ENCODE measurements around the gene PAK5. TPM values are rescaled to one million over a fixed set of nuclear protein-coding genes. Genes with fewer than 3 reads are reported as not detected.

Gene PAK5
- polyA plus RNA-seq, 1 of the 3 experiments (the other 2 are of a cell fraction) = 0.03 TPM

DNA sequence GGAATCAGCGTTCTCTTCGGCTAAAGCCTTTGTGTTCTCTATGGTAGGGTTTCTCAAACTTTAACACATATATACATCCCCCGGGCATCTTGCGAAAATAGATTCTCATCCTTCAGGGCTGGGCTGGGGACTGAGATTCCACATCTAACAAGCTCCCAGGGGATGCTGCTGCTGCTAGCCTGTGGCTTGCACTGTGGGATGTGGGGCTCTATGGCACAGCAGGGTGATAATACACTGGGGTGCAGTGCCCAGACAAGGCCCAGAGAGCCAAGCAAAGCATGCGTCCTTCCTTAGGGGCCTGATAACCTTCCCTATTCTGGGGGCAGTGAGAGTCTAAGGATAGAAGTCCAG, 222.4 kb downstream of the PAK5 start:
- POLR2A ChIA-PET = no interaction called here
- Histone ChIP-seq H3K9me3 (no peaks in the 10 kb centered on the region), H4K20me1 (ENCODE audit: insufficient read depth) (no peaks in the 10 kb centered on the region), H3K79me2 (ENCODE audit: insufficient read depth) (no peaks in the 10 kb centered on the region), H2AFZ (ENCODE audit: low read depth) (no peak overlapping the region), H3K4me1 (ENCODE audit: control insufficient read depth in 1 of 2, insufficient read depth in 2 of 2, low read depth in 1 of 2, low read length in 1 of 2) (peaks cover 0 to 8% of the 10 kb centered on the region in 2 experiments; a peak in 2 of 4 replicates), H3F3A (replicated peaks; ENCODE audit: insufficient read depth) (no peaks in the 10 kb centered on the region), H3K36me3 (replicated peaks in 1 of 2; ENCODE audit: control insufficient read depth in 1 of 2, insufficient read depth in 2 of 2, low read length in 1 of 2) (no peaks in the 10 kb centered on the region), H3K4me2 (no peak overlapping the region), H3K9me2 (no peaks in the 10 kb centered on the region), H3K9ac (no peak overlapping the region), H3K27me3 (ENCODE audit: insufficient read depth) (no peaks in the 10 kb centered on the region), H3K4me3 (ENCODE audit: low read depth in 2 of 2, low read length in 1 of 2) (no peak overlapping the region), H3K27ac (ENCODE audit: low read depth in 2 of 2, low read length in 1 of 2) (no peak overlapping the region)
- CTCF ChIA-PET = interaction anchor here (0.6 to 6.8 kb wide), 78 partner anchors 12 to 1933 kb away, joined by 3 to 113 read pairs (median 6); partner anchors contain the start of genes LAMP5 and PAK5
- TF ChIP-seq FOSL2 (IDR thresholded peaks at IDR 0.05; ENCODE audit: borderline replicate concordance, low read depth) (no peak), POLR2AphosphoS5 (IDR thresholded peaks at IDR 0.05; ENCODE audit: low read depth, low read length) (no peak), FOXM1 (IDR thresholded peaks at IDR 0.05; ENCODE audit: low read depth) (no peak), MXI1 (IDR thresholded peaks at IDR 0.05; ENCODE audit: low read depth, low read length) (no peak), SMC3 (IDR thresholded peaks at IDR 0.05; ENCODE audit: low read depth, low read length) (no peak), RAD21 (IDR thresholded peaks at IDR 0.05; ENCODE audit: low read length) (no peak), RFX5 (IDR thresholded peaks at IDR 0.05; ENCODE audit: low read length) (no peak), EZH2phosphoT487 (IDR thresholded peaks at IDR 0.05; ENCODE audit: borderline replicate concordance, low read depth) (no peak), CHD2 (IDR thresholded peaks at IDR 0.05; ENCODE audit: low read length, partially characterized antibody) (no peak)
- TF ChIP-seq, protein P1, sequence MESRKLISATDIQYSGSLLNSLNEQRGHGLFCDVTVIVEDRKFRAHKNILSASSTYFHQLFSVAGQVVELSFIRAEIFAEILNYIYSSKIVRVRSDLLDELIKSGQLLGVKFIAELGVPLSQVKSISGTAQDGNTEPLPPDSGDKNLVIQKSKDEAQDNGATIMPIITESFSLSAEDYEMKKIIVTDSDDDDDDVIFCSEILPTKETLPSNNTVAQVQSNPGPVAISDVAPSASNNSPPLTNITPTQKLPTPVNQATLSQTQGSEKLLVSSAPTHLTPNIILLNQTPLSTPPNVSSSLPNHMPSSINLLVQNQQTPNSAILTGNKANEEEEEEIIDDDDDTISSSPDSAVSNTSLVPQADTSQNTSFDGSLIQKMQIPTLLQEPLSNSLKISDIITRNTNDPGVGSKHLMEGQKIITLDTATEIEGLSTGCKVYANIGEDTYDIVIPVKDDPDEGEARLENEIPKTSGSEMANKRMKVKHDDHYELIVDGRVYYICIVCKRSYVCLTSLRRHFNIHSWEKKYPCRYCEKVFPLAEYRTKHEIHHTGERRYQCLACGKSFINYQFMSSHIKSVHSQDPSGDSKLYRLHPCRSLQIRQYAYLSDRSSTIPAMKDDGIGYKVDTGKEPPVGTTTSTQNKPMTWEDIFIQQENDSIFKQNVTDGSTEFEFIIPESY (IDR thresholded peaks at IDR 0.05; ENCODE audit: borderline replicate concordance, low read depth) = no peak
- TF ChIP-seq, protein P2, sequence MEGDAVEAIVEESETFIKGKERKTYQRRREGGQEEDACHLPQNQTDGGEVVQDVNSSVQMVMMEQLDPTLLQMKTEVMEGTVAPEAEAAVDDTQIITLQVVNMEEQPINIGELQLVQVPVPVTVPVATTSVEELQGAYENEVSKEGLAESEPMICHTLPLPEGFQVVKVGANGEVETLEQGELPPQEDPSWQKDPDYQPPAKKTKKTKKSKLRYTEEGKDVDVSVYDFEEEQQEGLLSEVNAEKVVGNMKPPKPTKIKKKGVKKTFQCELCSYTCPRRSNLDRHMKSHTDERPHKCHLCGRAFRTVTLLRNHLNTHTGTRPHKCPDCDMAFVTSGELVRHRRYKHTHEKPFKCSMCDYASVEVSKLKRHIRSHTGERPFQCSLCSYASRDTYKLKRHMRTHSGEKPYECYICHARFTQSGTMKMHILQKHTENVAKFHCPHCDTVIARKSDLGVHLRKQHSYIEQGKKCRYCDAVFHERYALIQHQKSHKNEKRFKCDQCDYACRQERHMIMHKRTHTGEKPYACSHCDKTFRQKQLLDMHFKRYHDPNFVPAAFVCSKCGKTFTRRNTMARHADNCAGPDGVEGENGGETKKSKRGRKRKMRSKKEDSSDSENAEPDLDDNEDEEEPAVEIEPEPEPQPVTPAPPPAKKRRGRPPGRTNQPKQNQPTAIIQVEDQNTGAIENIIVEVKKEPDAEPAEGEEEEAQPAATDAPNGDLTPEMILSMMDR (IDR thresholded peaks at IDR 0.05) = no peak
- TF ChIP-seq, protein P3, sequence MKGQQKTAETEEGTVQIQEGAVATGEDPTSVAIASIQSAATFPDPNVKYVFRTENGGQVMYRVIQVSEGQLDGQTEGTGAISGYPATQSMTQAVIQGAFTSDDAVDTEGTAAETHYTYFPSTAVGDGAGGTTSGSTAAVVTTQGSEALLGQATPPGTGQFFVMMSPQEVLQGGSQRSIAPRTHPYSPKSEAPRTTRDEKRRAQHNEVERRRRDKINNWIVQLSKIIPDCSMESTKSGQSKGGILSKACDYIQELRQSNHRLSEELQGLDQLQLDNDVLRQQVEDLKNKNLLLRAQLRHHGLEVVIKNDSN (IDR thresholded peaks at IDR 0.05; ENCODE audit: borderline replicate concordance, low read depth) = no peak
- 74% methylated on average over 5 of the region's 5 CpGs for WGBS (ENCODE audit: low lambda C conversion rate)
- no peak for DNase-seq

All from SK-N-SH (cell line).